GM12878 (cell line): ENCODE results near the gene KDM8. TPM values are rescaled to one million over a fixed set of nuclear protein-coding genes. Genes with fewer than 3 reads are reported as not detected.
A peak's percentile ranks its signal among the peaks of the same experiment; 100 is the strongest.

Experiments used
- ATAC-seq: fragments of 200-7000 bp; cut with Tn5 transposase; 3 replicates; pipeline ENCODE4 v1.9.1; 2020; ENCODE audit warnings: mild to moderate bottlenecking, moderate library complexity
- BruUV-seq: library from RNA; stranded (reverse); fragments of 400-500 nt; replicated peaks from 2 replicates; lab custom pipeline; 2021; lab: Mats Ljungman, UMichigan
- CTCF ChIA-PET: fragments of 300-600 bp; sonication (Branson Sonifier 250); formaldehyde crosslinking; extraction: SDS; loops from one replicate; lab custom pipeline; 2021; ENCODE audit warnings: inconsistent platforms; lab: Yijun Ruan, JAX
- POLR2A ChIA-PET: fragments of 350-600 bp; formaldehyde crosslinking; extraction: SDS; loops from one replicate; lab custom pipeline; 2021; ENCODE audit warnings: inconsistent platforms; lab: Charles Lee
- RAD21 ChIA-PET: fragments of 300-600 bp; sonication (Branson Sonifier 250); formaldehyde crosslinking; loops from one replicate; lab custom pipeline; 2023; ENCODE audit warnings: antibody characterized with exemption; ENCODE audit not compliant: unreplicated experiment; lab: Charles Lee
- SMC1A ChIA-PET: fragments of 300-600 bp; sonication (Branson Sonifier 250); formaldehyde crosslinking; loops from one replicate; lab custom pipeline; 2023; ENCODE audit not compliant: unreplicated experiment, uncharacterized antibody; lab: Charles Lee
- DNase-seq: peaks from one replicate; pipeline ENCODE4 v3.0.0-alpha.2; 2011; ENCODE audit warnings: low read depth, low spot score
- FAIRE-seq: peaks from 3 replicates; lab custom pipeline; 2011; peaks lifted over from hg19 to GRCh38; lab: Jason Lieb, UNC
- H2AFZ ChIP-seq: 2 replicates; pipeline ENCODE4 v1.6.0; 2011; ENCODE audit warnings: low read depth, low read length, control low read depth; ENCODE audit not compliant: control insufficient read depth
- H3K27ac ChIP-seq: 2 replicates; pipeline ENCODE4 v1.5.1; 2011; ENCODE audit warnings: control low read depth; ENCODE audit not compliant: control insufficient read depth, insufficient read depth
- H3K27me3 ChIP-seq, 2 experiments: replicated peaks in 1 of 2; 2 replicates each; pipeline versions ENCODE4 v1.6.0 to v1.6.1; 2011; ENCODE audit warnings: low read length in 1 of 2; ENCODE audit not compliant: control insufficient read depth in 2 of 2, insufficient read depth in 2 of 2
- H3K36me3 ChIP-seq, 2 experiments: 2 replicates each; pipeline ENCODE4 v1.5.1; 2011; ENCODE audit warnings: low read length in 1 of 2; ENCODE audit not compliant: control insufficient read depth in 2 of 2, insufficient read depth in 2 of 2
- H3K4me1 ChIP-seq: 2 replicates; pipeline ENCODE4 v1.6.1; 2011; ENCODE audit warnings: mild to moderate bottlenecking, low read length, moderate library complexity, mixed read lengths; ENCODE audit not compliant: control insufficient read depth, insufficient read depth
- H3K4me2 ChIP-seq: 2 replicates; pipeline ENCODE4 v1.6.0; 2011; ENCODE audit warnings: control low read depth; ENCODE audit not compliant: control insufficient read depth, insufficient read depth
- H3K4me3 ChIP-seq: fragments of 200-600 bp; sonication (generic); 2 replicates; pipeline ENCODE4 v1.5.1; 2016
- H3K79me2 ChIP-seq: 2 replicates; pipeline ENCODE4 v1.6.0; 2011; ENCODE audit warnings: low read length; ENCODE audit not compliant: control insufficient read depth, insufficient read depth
- H3K9ac ChIP-seq: 2 replicates; pipeline ENCODE4 v1.8.0; 2011; ENCODE audit warnings: low read length, control low read depth, mixed read lengths; ENCODE audit not compliant: control insufficient read depth, insufficient read depth
- H3K9me3 ChIP-seq: replicated peaks from 3 replicates; pipeline ENCODE4 v1.5.1; 2011; ENCODE audit warnings: mild to moderate bottlenecking, low read length; ENCODE audit not compliant: control insufficient read depth, insufficient read depth
- H4K20me1 ChIP-seq: 2 replicates; pipeline ENCODE4 v1.6.0; 2011; ENCODE audit not compliant: control insufficient read depth, insufficient read depth
- ATF7 ChIP-seq: fragments of 450-650 bp; IDR thresholded peaks from 2 replicates; pipeline ENCODE4 v1.6.1; 2016; ENCODE audit warnings: low read depth, mild to moderate bottlenecking
- BACH1 ChIP-seq: fragments of 450-650 bp; IDR thresholded peaks from 2 replicates; pipeline ENCODE4 v1.6.1; 2017; ENCODE audit warnings: mild to moderate bottlenecking, borderline replicate concordance
- FOXM1 ChIP-seq: IDR thresholded peaks from 2 replicates; pipeline ENCODE4 v1.6.1; 2012; ENCODE audit warnings: low read depth, mild to moderate bottlenecking, inconsistent platforms, low read length, moderate library complexity
- GABPA ChIP-seq: IDR thresholded peaks from 2 replicates; pipeline ENCODE4 v1.6.1; 2014; ENCODE audit warnings: antibody characterized with exemption, low read depth, mild to moderate bottlenecking, inconsistent platforms
- POLR2AphosphoS5 ChIP-seq: IDR thresholded peaks from 2 replicates; pipeline ENCODE4 v1.6.1; 2011; ENCODE audit warnings: mild to moderate bottlenecking, low read length, inconsistent platforms
- RAD21 ChIP-seq: IDR thresholded peaks from 2 replicates; pipeline ENCODE4 v1.6.1; 2011; ENCODE audit warnings: mild to moderate bottlenecking, low read depth, low read length, moderate library complexity; ENCODE audit not compliant: insufficient read depth
- RUNX3 ChIP-seq: IDR thresholded peaks from 2 replicates; pipeline ENCODE4 v1.6.1; 2012; ENCODE audit warnings: low read length, inconsistent platforms
- SMARCA5 ChIP-seq: fragments of 450-650 bp; IDR thresholded peaks from 2 replicates; pipeline ENCODE4 v1.6.1; 2017; ENCODE audit warnings: mild to moderate bottlenecking
- SMC3 ChIP-seq: IDR thresholded peaks from 2 replicates; pipeline ENCODE4 v1.6.1; 2011; ENCODE audit warnings: low read length, improper control_type of control experiment, borderline replicate concordance
- YY1 ChIP-seq: IDR thresholded peaks from 2 replicates; pipeline ENCODE4 v1.6.1; 2011; ENCODE audit warnings: low read depth, mild to moderate bottlenecking, low read length
- ZNF217 ChIP-seq: fragments of 450-650 bp; IDR thresholded peaks from 2 replicates; pipeline ENCODE4 v1.6.1; 2017; ENCODE audit warnings: antibody characterized with exemption, mild to moderate bottlenecking
- WGBS: methylation state at CpG from one replicate; pipeline ENCODE4 v1.1.6; 2016; ENCODE audit warnings: low lambda C conversion rate; ENCODE audit not compliant: insufficient replicate concordance, insufficient coverage; ENCODE audit errors: missing lambda C conversion rate; 5-methylcytosine and 5-hydroxymethylcytosine counted together
- in situ Hi-C: fragments of 300-500 bp; cut with MboI; formaldehyde crosslinking; loops from 9 replicates; pipeline ENCODE4 v1.14.3; 2018; ENCODE audit warnings: mixed read lengths
- intact Hi-C: fragments of 100-400 bp; cut with micrococcal nuclease; formaldehyde crosslinking; loops from one replicate; pipeline ENCODE4 v1.14.2; 2022; ENCODE audit not compliant: unreplicated experiment
- polyA plus RNA-seq, 11 experiments: library from polyadenylated mRNA; depleted of rRNA in 4 of 11; unstranded in 6 of 11; stranded (reverse) in 5 of 11; fragments of >200 nt; fragmentation: Nextera tagmentation in 4 of 11; fragmentation: Illumina TruSeq in 1 of 11; extraction: Ambion mirVana in 4 of 11; extraction: Trizol in 1 of 11; gene quantifications; 1 replicate in 1 of 11; 2 replicates in 10 of 11; pipeline versions ENCODE4 v1.2.1 to v1.2.3, GENCODE V29; 2011 to 2016; ENCODE audit warnings: inconsistent platforms in 2 of 11, missing spikeins in 2 of 11, low read depth in 1 of 11
- total RNA-seq, 4 experiments: library from RNA; depleted of rRNA in 3 of 4; stranded (reverse); fragments of >200 nt in 3 of 4; fragmentation: Illumina TruSeq in 1 of 4; extraction: Trizol in 1 of 4; gene quantifications; 2 replicates each; pipeline versions ENCODE4 v1.2.1 to v1.2.3, GENCODE V29; 2013 to 2021
- TF ChIP-seq, protein P1 (sequence below): fragments of 450-650 bp; IDR thresholded peaks from 2 replicates; pipeline ENCODE4 v1.6.1; 2018; ENCODE audit warnings: mild to moderate bottlenecking, low read depth, moderate library complexity; ENCODE audit not compliant: partially characterized antibody
- TF ChIP-seq, protein P2 (sequence below): fragments of 450-650 bp; IDR thresholded peaks from 2 replicates; pipeline ENCODE4 v1.6.1; 2017; ENCODE audit warnings: low read depth, mild to moderate bottlenecking, moderate library complexity
- TF ChIP-seq, protein P3 (sequence below): fragments of 450-650 bp; IDR thresholded peaks from 2 replicates; pipeline ENCODE4 v1.6.1; 2016; ENCODE audit warnings: mild to moderate bottlenecking

Gene KDM8
- total and polyA plus RNA-seq, 10 of the 15 experiments (the other 5 are each of a cell fraction or from before 2014, with no cell fraction given) = 0.79 to 8.9 (median 5.8) TPM

DNA sequence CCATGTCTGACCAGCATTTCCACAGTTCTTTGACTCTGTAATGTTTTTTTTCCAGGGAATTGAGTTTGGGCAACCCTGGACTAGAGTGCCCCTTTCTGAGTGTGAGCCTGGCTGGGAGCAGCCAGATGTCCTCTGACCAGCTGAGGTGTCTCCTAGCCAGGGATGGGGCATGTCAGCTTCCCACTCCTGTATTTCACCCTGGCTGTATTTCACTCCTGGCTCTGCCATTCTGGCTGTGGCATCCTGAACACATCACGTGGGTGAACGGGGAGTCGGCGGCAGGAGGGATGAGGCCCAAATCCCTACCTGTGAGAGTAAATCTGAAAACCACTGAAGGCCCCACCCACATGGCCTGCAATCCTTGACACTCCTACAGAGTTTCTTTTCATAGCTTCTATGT is 31.3 kb downstream of the KDM8 start (continued):
- TF ChIP-seq, protein P1, sequence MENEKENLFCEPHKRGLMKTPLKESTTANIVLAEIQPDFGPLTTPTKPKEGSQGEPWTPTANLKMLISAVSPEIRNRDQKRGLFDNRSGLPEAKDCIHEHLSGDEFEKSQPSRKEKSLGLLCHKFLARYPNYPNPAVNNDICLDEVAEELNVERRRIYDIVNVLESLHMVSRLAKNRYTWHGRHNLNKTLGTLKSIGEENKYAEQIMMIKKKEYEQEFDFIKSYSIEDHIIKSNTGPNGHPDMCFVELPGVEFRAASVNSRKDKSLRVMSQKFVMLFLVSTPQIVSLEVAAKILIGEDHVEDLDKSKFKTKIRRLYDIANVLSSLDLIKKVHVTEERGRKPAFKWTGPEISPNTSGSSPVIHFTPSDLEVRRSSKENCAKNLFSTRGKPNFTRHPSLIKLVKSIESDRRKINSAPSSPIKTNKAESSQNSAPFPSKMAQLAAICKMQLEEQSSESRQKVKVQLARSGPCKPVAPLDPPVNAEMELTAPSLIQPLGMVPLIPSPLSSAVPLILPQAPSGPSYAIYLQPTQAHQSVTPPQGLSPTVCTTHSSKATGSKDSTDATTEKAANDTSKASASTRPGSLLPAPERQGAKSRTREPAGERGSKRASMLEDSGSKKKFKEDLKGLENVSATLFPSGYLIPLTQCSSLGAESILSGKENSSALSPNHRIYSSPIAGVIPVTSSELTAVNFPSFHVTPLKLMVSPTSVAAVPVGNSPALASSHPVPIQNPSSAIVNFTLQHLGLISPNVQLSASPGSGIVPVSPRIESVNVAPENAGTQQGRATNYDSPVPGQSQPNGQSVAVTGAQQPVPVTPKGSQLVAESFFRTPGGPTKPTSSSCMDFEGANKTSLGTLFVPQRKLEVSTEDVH = no peak
- TF ChIP-seq SMARCA5 = no peak
- TF ChIP-seq POLR2AphosphoS5 = no peak
- no peak for TF ChIP-seq GABPA
- TF ChIP-seq ZNF217 = no peak
- TF ChIP-seq ATF7 = no peak

DNA sequence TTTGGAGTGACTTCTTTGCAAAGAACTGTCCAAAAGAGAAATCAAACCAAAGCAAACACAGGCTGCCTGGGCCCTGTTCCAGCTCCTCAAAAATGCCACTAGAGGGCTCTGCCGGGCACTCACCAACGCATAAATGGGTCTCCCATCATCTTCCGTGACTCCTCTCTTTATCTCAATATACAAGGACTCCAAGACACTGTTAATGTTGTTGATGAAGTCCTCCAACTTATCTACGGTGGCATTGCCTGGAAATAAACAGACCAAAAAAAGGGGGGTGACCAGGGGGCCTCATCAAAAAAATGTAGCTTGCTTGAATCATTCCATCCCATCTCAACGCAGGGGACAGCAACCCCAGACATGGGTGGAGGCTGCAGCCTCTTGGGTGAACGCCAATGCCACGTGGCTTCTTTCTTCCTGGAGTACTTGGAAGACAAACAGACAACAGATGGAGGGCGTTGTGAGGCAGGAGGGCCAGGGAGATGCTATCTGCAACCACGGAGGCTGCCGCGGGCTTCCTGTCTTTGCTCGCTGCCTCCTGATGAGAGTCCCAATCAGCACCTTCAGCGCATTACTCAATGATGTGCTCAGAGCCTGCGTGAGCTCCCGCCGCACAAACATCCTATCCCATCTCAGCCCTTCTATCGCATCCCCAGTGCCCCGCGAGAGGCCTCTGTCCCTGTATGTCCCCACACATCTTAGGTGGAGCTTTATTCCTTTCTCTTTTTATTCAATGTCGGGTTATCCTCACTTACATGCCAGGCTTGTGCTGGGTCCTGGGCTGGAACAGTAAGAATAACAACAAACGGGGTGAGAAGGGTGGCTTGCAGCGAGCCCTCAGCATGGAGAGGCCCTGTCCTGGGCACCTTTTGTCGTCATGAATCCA is 32.0 kb downstream of the KDM8 start:
- Histone ChIP-seq H3K9ac (no peak overlapping the region), H3K9me3 (no peaks in the 10 kb centered on the region), H3K36me3 (peaks cover 1 to 3% of the 10 kb centered on the region in 2 experiments), H4K20me1 (no peaks in the 10 kb centered on the region), H3K4me3 (no peak overlapping the region), H3K4me1 (peaks cover 56% of the 10 kb centered on the region), H3K27me3 (no peaks in the 10 kb centered on the region), H3K79me2 (no peaks in the 10 kb centered on the region), H2AFZ (peak overlapping the region; percentile 11), H3K4me2 (peak overlapping the region; percentile 32), H3K27ac (no peak overlapping the region)
- ChIA-PET RAD21 (interaction anchor here (0.6 to 6.9 kb wide), 33 partner anchors 8 to 221 kb away, joined by 3 to 168 read pairs (median 8); partner anchors contain the start of genes IL21R, KDM8 and NSMCE1), CTCF (interaction anchor here (0.6 to 11.7 kb wide), 51 partner anchors 8 to 224 kb away, joined by 3 to 259 read pairs (median 5); partner anchors contain the start of genes KDM8 and NSMCE1), POLR2A (interaction anchor here (0.5 to 8.4 kb wide), 17 partner anchors 15 to 1383 kb away, joined by 3 to 79 read pairs (median 6); partner anchors contain the start of gene KDM8), SMC1A (interaction anchor here (0.9 to 12.2 kb wide), 37 partner anchors 9 to 216 kb away, joined by 3 to 178 read pairs (median 6); partner anchors contain the start of genes KDM8 and NSMCE1)
- 68% methylated on average over 23 of the region's 23 CpGs for WGBS
- FAIRE-seq (no peak), DNase-seq (peak; percentile 38), ATAC-seq (peak; percentile 49)
- intact Hi-C loops = loop anchor here (1.0 to 2.0 kb wide), 4 partner anchors 56 to 222 kb away; no protein-coding TSS in a partner anchor
- in situ Hi-C loops = loop anchor here (5.0 kb wide), 1 partner anchor 82 kb away; no protein-coding TSS in a partner anchor
- no TSS peak for BruUV-seq
- TF ChIP-seq YY1 (peak; percentile 73), FOXM1 (0 out of 2 replicates have a peak, but pooled peaks have one; percentile 34), BACH1 (no peak), RUNX3 (peak; percentile 34; the same call in 1 of the 2 replicates), RAD21 (peak; percentile 90), SMC3 (peak; percentile 95)
- TF ChIP-seq, protein P2, sequence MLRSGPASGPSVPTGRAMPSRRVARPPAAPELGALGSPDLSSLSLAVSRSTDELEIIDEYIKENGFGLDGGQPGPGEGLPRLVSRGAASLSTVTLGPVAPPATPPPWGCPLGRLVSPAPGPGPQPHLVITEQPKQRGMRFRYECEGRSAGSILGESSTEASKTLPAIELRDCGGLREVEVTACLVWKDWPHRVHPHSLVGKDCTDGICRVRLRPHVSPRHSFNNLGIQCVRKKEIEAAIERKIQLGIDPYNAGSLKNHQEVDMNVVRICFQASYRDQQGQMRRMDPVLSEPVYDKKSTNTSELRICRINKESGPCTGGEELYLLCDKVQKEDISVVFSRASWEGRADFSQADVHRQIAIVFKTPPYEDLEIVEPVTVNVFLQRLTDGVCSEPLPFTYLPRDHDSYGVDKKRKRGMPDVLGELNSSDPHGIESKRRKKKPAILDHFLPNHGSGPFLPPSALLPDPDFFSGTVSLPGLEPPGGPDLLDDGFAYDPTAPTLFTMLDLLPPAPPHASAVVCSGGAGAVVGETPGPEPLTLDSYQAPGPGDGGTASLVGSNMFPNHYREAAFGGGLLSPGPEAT = 0 out of 2 replicates have a peak, but pooled peaks have one; percentile 21
- TF ChIP-seq, protein P3, sequence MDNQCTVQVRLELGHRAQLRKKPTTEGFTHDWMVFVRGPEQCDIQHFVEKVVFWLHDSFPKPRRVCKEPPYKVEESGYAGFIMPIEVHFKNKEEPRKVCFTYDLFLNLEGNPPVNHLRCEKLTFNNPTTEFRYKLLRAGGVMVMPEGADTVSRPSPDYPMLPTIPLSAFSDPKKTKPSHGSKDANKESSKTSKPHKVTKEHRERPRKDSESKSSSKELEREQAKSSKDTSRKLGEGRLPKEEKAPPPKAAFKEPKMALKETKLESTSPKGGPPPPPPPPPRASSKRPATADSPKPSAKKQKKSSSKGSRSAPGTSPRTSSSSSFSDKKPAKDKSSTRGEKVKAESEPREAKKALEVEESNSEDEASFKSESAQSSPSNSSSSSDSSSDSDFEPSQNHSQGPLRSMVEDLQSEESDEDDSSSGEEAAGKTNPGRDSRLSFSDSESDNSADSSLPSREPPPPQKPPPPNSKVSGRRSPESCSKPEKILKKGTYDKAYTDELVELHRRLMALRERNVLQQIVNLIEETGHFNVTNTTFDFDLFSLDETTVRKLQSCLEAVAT = peak; percentile 38; the same call in 1 of the 2 replicates
